AG10803 (cell line): ENCODE results near the gene SLC2A9.

Experiments
- DNase-seq: peaks from one replicate; pipeline ENCODE4 v3.0.0; 2010; ENCODE audit warnings: low read depth
- H3K4me3 ChIP-seq: 2 replicates; pipeline ENCODE4 v1.5.1; 2011; ENCODE audit warnings: mild to moderate bottlenecking, low read length, control low read depth
- CTCF ChIP-seq: conservative IDR thresholded peaks from 2 replicates; pipeline ENCODE4 v1.5.1; 2011; ENCODE audit warnings: mild to moderate bottlenecking, low read length, control low read depth, inconsistent platforms

The SLC2A9 gene

GRCh38 chr4:10051517-10052135 lies 30.3 kb upstream of the SLC2A9 start:
- H3K4me3 ChIP-seq: no peak overlapping the region
- no peak for TF ChIP-seq CTCF
- no peak for DNase-seq

- TF ChIP-seq CTCF: no peak
- DNase-seq: no peak
- H3K4me3 ChIP-seq: no peak overlapping the region
These were observed 29.4 kb upstream of the SLC2A9 start for GRCh38 chr4:10050721-10051120.

- no peak for DNase-seq
- TF ChIP-seq CTCF: no peak
- H3K4me3 ChIP-seq: no peak overlapping the region
These were observed 29.0 kb upstream of the SLC2A9 start for GRCh38 chr4:10050261-10050661.

- no peak for TF ChIP-seq CTCF
These were observed 27.8 kb upstream of the SLC2A9 start for GRCh38 chr4:10048941-10049697.

GRCh38 chr4:10047967-10048366 lies 26.7 kb upstream of the SLC2A9 start:
- DNase-seq: no peak
- no peak overlapping the region for H3K4me3 ChIP-seq
- TF ChIP-seq CTCF: no peak

More at GRCh38 chr4:10048941-10049697, 27.8 kb upstream of the SLC2A9 start:
- H3K4me3 ChIP-seq: no peak overlapping the region
- no peak for DNase-seq

GRCh38 chr4:10046471-10046870 lies 25.2 kb upstream of the SLC2A9 start:
- no peak overlapping the region for H3K4me3 ChIP-seq
- no peak for TF ChIP-seq CTCF
- no peak for DNase-seq

- TF ChIP-seq CTCF: no peak
- DNase-seq: peak; percentile 73
These were observed 24.2 kb upstream of the SLC2A9 start for GRCh38 chr4:10045481-10045880.

More at GRCh38 chr4:10045481-10045880, 24.2 kb upstream of the SLC2A9 start:
- no peak overlapping the region for H3K4me3 ChIP-seq
